ENCODE measurements around the gene PIK3C2G.
"Not testable (repeated sequence)": the region's sequence is repeated elsewhere in the genome, so short reads cannot be mapped to it uniquely, and the experiment has no call there.

PIK3C2G gene

GRCh38 chr12:18476861-18477260, 215.5 kb downstream of the PIK3C2G start:
- DNase-seq: no peak

- DNase-seq: no peak
These were observed 217.9 kb downstream of the PIK3C2G start for GRCh38 chr12:18479256-18479655.

GRCh38 chr12:18482601-18483120, 221.3 kb downstream of the PIK3C2G start:
- no peak for DNase-seq

GRCh38 chr12:18483698-18484325, 222.5 kb downstream of the PIK3C2G start:
- DNase-seq: no peak

GRCh38 chr12:18486036-18486435, 224.7 kb downstream of the PIK3C2G start:
- no peak for DNase-seq

GRCh38 chr12:18487509-18487908, 226.2 kb downstream of the PIK3C2G start:
- DNase-seq: no peak

GRCh38 chr12:18492372-18493025, 231.2 kb downstream of the PIK3C2G start:
- DNase-seq: no peak

GRCh38 chr12:18496156-18496555, 234.8 kb downstream of the PIK3C2G start:
- DNase-seq: no peak

GRCh38 chr12:18500160-18500574, 238.8 kb downstream of the PIK3C2G start:
- DNase-seq: not testable (repeated sequence)

GRCh38 chr12:18500736-18501135, 239.4 kb downstream of the PIK3C2G start:
- DNase-seq: not testable (repeated sequence)

GRCh38 chr12:18502422-18502968, 241.2 kb downstream of the PIK3C2G start:
- no peak for DNase-seq

- no peak for DNase-seq
These were observed 260.1 kb downstream of the PIK3C2G start for GRCh38 chr12:18521461-18521860.

- no peak for DNase-seq
These were observed 261.5 kb downstream of the PIK3C2G start for GRCh38 chr12:18522806-18523205.

GRCh38 chr12:18542497-18542896, 281.2 kb downstream of the PIK3C2G start:
- not testable (repeated sequence) for DNase-seq

- no peak for DNase-seq
These were observed 285.1 kb downstream of the PIK3C2G start for GRCh38 chr12:18546399-18546798.

GRCh38 chr12:18549598-18549997, 288.3 kb downstream of the PIK3C2G start:
- no peak for DNase-seq

- DNase-seq: no peak
These were observed 289.8 kb downstream of the PIK3C2G start for GRCh38 chr12:18551106-18551505.

- no peak for DNase-seq
These were observed 290.4 kb downstream of the PIK3C2G start for GRCh38 chr12:18551701-18552100.

- no peak for DNase-seq
These were observed 291.5 kb downstream of the PIK3C2G start for GRCh38 chr12:18552829-18553228.

- DNase-seq: no peak
These were observed 294.8 kb downstream of the PIK3C2G start for GRCh38 chr12:18556161-18556560.

- no peak for DNase-seq
These were observed 297.9 kb downstream of the PIK3C2G start for GRCh38 chr12:18559242-18559641.

- DNase-seq: no peak
These were observed 301.2 kb downstream of the PIK3C2G start for GRCh38 chr12:18562531-18562930.

- no peak for DNase-seq
These were observed 303.0 kb downstream of the PIK3C2G start for GRCh38 chr12:18564306-18564705.

GRCh38 chr12:18567787-18568186, 306.5 kb downstream of the PIK3C2G start:
- DNase-seq: no peak
